Mesothelial cell of epicardium (in vitro differentiated cells): ENCODE data around the gene CSAD. TPM values are rescaled to one million over a fixed set of nuclear protein-coding genes. Genes with fewer than 3 reads are reported as not detected.
"Not testable (repeated sequence)": the region's sequence is repeated elsewhere in the genome, so short reads cannot be mapped to it uniquely, and the experiment has no call there.

Source experiments
- DNase-seq, 2 experiments: peaks; one replicate each; pipeline ENCODE4 v3.0.0; 2021; ENCODE audit warnings: low spot score in 2 of 2; ENCODE audit not compliant: unreplicated experiment in 2 of 2
- H3K27ac Mint-ChIP-seq: 2 replicates; pipeline ENCODE4 v1.8.0; 2021; ENCODE audit warnings: mixed read lengths
- H3K27me3 Mint-ChIP-seq: 2 replicates; pipeline ENCODE4 v1.8.0; 2021; ENCODE audit warnings: low read depth, mixed read lengths
- H3K36me3 Mint-ChIP-seq: 2 replicates; pipeline ENCODE4 v1.8.0; 2021; ENCODE audit warnings: mixed read lengths
- H3K4me1 Mint-ChIP-seq: 2 replicates; pipeline ENCODE4 v1.8.0; 2021; ENCODE audit warnings: mixed read lengths
- H3K4me3 Mint-ChIP-seq: 2 replicates; pipeline ENCODE4 v1.8.0; 2021; ENCODE audit warnings: mild to moderate bottlenecking, moderate library complexity, mixed read lengths
- H3K9me3 Mint-ChIP-seq: 2 replicates; pipeline ENCODE4 v1.8.0; 2021; ENCODE audit warnings: mixed read lengths
- CTCF ChIP-seq: fragments of 200-600 bp; sonication (generic); IDR thresholded peaks from one replicate; pipeline ENCODE4 v1.5.0; 2021; ENCODE audit warnings: antibody characterized with exemption; ENCODE audit not compliant: unreplicated experiment
- total RNA-seq: library from RNA; stranded (reverse); gene quantifications from 3 replicates; pipeline ENCODE4 v1.2.1, GENCODE V29; 2021

CSAD gene
- total RNA-seq, 1 donor from 2014 or later: 129 TPM

- no peak for DNase-seq
- Mint-ChIP-seq H3K9me3 (no peaks in the 10 kb centered on the region), H3K27me3 (no peaks in the 10 kb centered on the region), H3K27ac (peak overlapping the region; percentile 96), H3K4me1 (peaks cover 62% of the 10 kb centered on the region), H3K4me3 (peak overlapping the region; percentile 81), H3K36me3 (peaks cover 15% of the 10 kb centered on the region)
- TF ChIP-seq CTCF: no peak
These were observed 972 bp downstream of the CSAD start for GRCh38 chr12:53179687-53180219.

- peaks cover 56% of the 10 kb centered on the region for H3K4me1 Mint-ChIP-seq
- not testable (repeated sequence) for H3K4me3 Mint-ChIP-seq
These were observed 1.9 kb downstream of the CSAD start for GRCh38 chr12:53178803-53179202.

GRCh38 chr12:53177447-53177846 lies 3.3 kb downstream of the CSAD start:
- peaks cover 53% of the 10 kb centered on the region for H3K4me1 Mint-ChIP-seq
- not testable (repeated sequence) for DNase-seq, H3K27me3 Mint-ChIP-seq, H3K36me3 Mint-ChIP-seq, H3K4me3 Mint-ChIP-seq, H3K9me3 Mint-ChIP-seq
- peak overlapping the region; percentile 71 for H3K27ac Mint-ChIP-seq

More at GRCh38 chr12:53178803-53179202, 1.9 kb downstream of the CSAD start:
- not testable (repeated sequence) for DNase-seq, H3K9me3 Mint-ChIP-seq, H3K27me3 Mint-ChIP-seq
- Mint-ChIP-seq H3K27ac (peak overlapping the region; percentile 96), H3K36me3 (peaks cover 11% of the 10 kb centered on the region)

GRCh38 chr12:53176750-53177149 lies 4.0 kb downstream of the CSAD start:
- peaks cover 53% of the 10 kb centered on the region for H3K4me1 Mint-ChIP-seq
- H3K27ac Mint-ChIP-seq: no peak overlapping the region
- no peaks in the 10 kb centered on the region for H3K9me3 Mint-ChIP-seq
- no peak for DNase-seq
- peaks cover 1% of the 10 kb centered on the region for H3K36me3 Mint-ChIP-seq
- no peak overlapping the region for H3K4me3 Mint-ChIP-seq
- TF ChIP-seq CTCF: no peak
- no peaks in the 10 kb centered on the region for H3K27me3 Mint-ChIP-seq

GRCh38 chr12:53174881-53175491 lies 5.7 kb downstream of the CSAD start:
- H3K36me3 Mint-ChIP-seq: peaks cover 3% of the 10 kb centered on the region
- H3K4me3 Mint-ChIP-seq: no peak overlapping the region
- no peaks in the 10 kb centered on the region for H3K9me3 Mint-ChIP-seq
- no peak for DNase-seq
- no peak for TF ChIP-seq CTCF
- H3K27ac Mint-ChIP-seq: peak overlapping the region; percentile 74
- no peaks in the 10 kb centered on the region for H3K27me3 Mint-ChIP-seq
- peaks cover 57% of the 10 kb centered on the region for H3K4me1 Mint-ChIP-seq

- no peak for DNase-seq
- Mint-ChIP-seq H3K27me3 (no peaks in the 10 kb centered on the region), H3K4me3 (no peak overlapping the region), H3K9me3 (no peaks in the 10 kb centered on the region), H3K36me3 (peaks cover 8% of the 10 kb centered on the region), H3K4me1 (peaks cover 46% of the 10 kb centered on the region), H3K27ac (peak overlapping the region; percentile 95)
- no peak for TF ChIP-seq CTCF
These were observed 7.5 kb downstream of the CSAD start for GRCh38 chr12:53173085-53173715.
